SK-N-SH treated with all-trans-retinoic acid at 6 μM for 48 hours (cell line): ENCODE results near the gene CLCN3.

Experiments used
- ATAC-seq: fragments of 200-7000 bp; cut with Tn5 transposase; 3 replicates; pipeline ENCODE4 v1.9.1; 2020; ENCODE audit warnings: mild to moderate bottlenecking, moderate library complexity
- ARNTL ChIP-seq: fragments of 450-650 bp; formaldehyde crosslinking; IDR thresholded peaks from 2 replicates; pipeline ENCODE4 v1.5.0; 2020; ENCODE audit warnings: low read depth, mild to moderate bottlenecking, moderate library complexity, borderline replicate concordance
- BACH2 ChIP-seq: fragments of 250-450 bp; sonication (Bioruptor Pico); IDR thresholded peaks from 2 replicates; pipeline ENCODE4 v1.9.0; 2021; ENCODE audit warnings: mild to moderate bottlenecking, borderline replicate concordance
- CREB5 ChIP-seq: fragments of 250-450 bp; sonication (Bioruptor Pico); IDR thresholded peaks from 2 replicates; pipeline ENCODE4 v1.5.1; 2020; ENCODE audit warnings: low read depth, mild to moderate bottlenecking, moderate library complexity
- CSDC2 ChIP-seq: fragments of 250-450 bp; sonication (Bioruptor Pico); IDR thresholded peaks from 2 replicates; pipeline ENCODE4 v1.5.0; 2020; ENCODE audit warnings: mild to moderate bottlenecking, moderate library complexity
- CSRNP3 ChIP-seq: fragments of 250-450 bp; sonication (Bioruptor Pico); IDR thresholded peaks from 2 replicates; pipeline ENCODE4 v1.5.1; 2021; ENCODE audit warnings: mild to moderate bottlenecking, moderate library complexity
- GLIS3 ChIP-seq: fragments of 250-450 bp; sonication (Bioruptor Pico); IDR thresholded peaks from 2 replicates; pipeline ENCODE4 v1.5.0; 2020; ENCODE audit warnings: mild to moderate bottlenecking, moderate library complexity
- ISL1 ChIP-seq: fragments of 250-450 bp; sonication (Bioruptor Pico); IDR thresholded peaks from 2 replicates; pipeline ENCODE4 v2.1.2; 2022; ENCODE audit warnings: mild to moderate bottlenecking, moderate library complexity
- OSR1 ChIP-seq: fragments of 250-450 bp; sonication (Bioruptor Pico); IDR thresholded peaks from 2 replicates; pipeline ENCODE4 v1.8.0; 2022; ENCODE audit warnings: moderate library complexity, mild to moderate bottlenecking, inconsistent platforms
- RARB ChIP-seq: fragments of 250-450 bp; sonication (Bioruptor Pico); IDR thresholded peaks from 2 replicates; pipeline ENCODE4 v1.8.0; 2021; ENCODE audit warnings: mild to moderate bottlenecking, moderate library complexity
- SNAI2 ChIP-seq: fragments of 250-450 bp; sonication (Bioruptor Pico); IDR thresholded peaks from 2 replicates; pipeline ENCODE4 v1.5.0; 2020; ENCODE audit warnings: mild to moderate bottlenecking, moderate library complexity
- TCF4 ChIP-seq: fragments of 250-450 bp; sonication (Bioruptor Pico); IDR thresholded peaks from 2 replicates; pipeline ENCODE4 v1.8.0; 2021; ENCODE audit warnings: mild to moderate bottlenecking, moderate library complexity, borderline replicate concordance
- TOX ChIP-seq: fragments of 250-450 bp; sonication (Bioruptor Pico); IDR thresholded peaks from 2 replicates; pipeline ENCODE4 v1.8.0; 2021; ENCODE audit warnings: mild to moderate bottlenecking, moderate library complexity, borderline replicate concordance
- ZC3H10 ChIP-seq: fragments of 250-450 bp; sonication (Bioruptor Pico); IDR thresholded peaks from 2 replicates; pipeline ENCODE4 v1.5.1; 2021; ENCODE audit warnings: mild to moderate bottlenecking, moderate library complexity
- ZFP3 ChIP-seq: fragments of 250-450 bp; sonication (Bioruptor Pico); IDR thresholded peaks from 2 replicates; pipeline ENCODE4 v1.5.0; 2020; ENCODE audit warnings: mild to moderate bottlenecking, moderate library complexity
- ZFP30 ChIP-seq: fragments of 450-650 bp; formaldehyde crosslinking; IDR thresholded peaks from 2 replicates; pipeline ENCODE4 v1.5.0; 2022; ENCODE audit warnings: mild to moderate bottlenecking, moderate library complexity
- ZNF565 ChIP-seq: fragments of 450-650 bp; formaldehyde crosslinking; conservative IDR thresholded peaks from 2 replicates; pipeline ENCODE4 v1.5.0; 2020; ENCODE audit warnings: low read depth, mild to moderate bottlenecking, moderate library complexity
- ZNF70 ChIP-seq: fragments of 450-650 bp; formaldehyde crosslinking; IDR thresholded peaks from 2 replicates; pipeline ENCODE4 v1.5.0; 2020; ENCODE audit warnings: mild to moderate bottlenecking, moderate library complexity
- ZNF8 ChIP-seq: fragments of 450-650 bp; formaldehyde crosslinking; IDR thresholded peaks from 2 replicates; pipeline ENCODE4 v1.5.0; 2020; ENCODE audit warnings: mild to moderate bottlenecking, moderate library complexity
- TF ChIP-seq, protein P1 (sequence below): fragments of 250-450 bp; sonication (Bioruptor Pico); IDR thresholded peaks from 2 replicates; pipeline ENCODE4 v1.5.0; 2020; ENCODE audit warnings: mild to moderate bottlenecking, moderate library complexity
- TF ChIP-seq, protein P2 (sequence below): fragments of 250-450 bp; sonication (Bioruptor Pico); IDR thresholded peaks from 2 replicates; pipeline ENCODE4 v1.8.0; 2021; ENCODE audit warnings: low read depth, mild to moderate bottlenecking, moderate library complexity, borderline replicate concordance

Gene CLCN3

DNA sequence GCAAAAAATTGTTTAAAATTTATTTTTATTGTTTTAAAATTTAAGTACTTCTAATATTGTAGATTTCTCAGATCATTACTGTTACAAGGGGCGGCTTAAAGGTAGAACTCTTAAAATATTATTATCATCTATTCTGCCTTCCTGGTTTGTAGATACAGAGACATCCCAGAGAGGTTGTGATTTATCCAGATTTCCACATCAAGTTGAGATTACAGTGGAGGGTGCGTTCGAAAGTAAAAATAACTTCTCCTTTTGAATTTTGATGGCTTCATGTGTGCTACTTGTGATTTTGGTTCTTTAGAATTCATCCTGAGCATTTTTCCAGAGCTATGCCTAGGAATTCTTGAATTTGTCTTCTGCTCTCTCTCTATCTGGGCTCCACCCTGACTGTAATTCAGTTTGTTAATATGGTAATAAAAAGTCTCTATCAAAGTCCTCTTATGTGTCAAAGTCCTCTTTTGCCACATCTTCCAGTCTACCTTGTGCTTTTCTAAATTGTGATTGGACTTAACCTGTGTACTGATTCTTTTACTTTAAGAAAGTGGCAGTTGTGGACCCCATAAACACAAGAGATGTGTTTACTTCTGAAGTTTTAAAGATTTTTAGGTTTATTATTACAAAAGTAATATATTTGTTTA lies 37.2 kb downstream of the CLCN3 start:
- no peak for ATAC-seq
- TF ChIP-seq ZNF70 (CRISPR knock-in tag) (no peak), ZNF565 (no peak), GLIS3 (CRISPR knock-in tag) (no peak), RARB (no peak), TCF4 (CRISPR knock-in tag) (no peak), CSDC2 (CRISPR knock-in tag) (no peak), BACH2 (CRISPR knock-in tag) (no peak), OSR1 (CRISPR knock-in tag) (no peak), TOX (CRISPR knock-in tag) (no peak; the same call in 1 of the 2 replicates)
- TF ChIP-seq, protein P1, sequence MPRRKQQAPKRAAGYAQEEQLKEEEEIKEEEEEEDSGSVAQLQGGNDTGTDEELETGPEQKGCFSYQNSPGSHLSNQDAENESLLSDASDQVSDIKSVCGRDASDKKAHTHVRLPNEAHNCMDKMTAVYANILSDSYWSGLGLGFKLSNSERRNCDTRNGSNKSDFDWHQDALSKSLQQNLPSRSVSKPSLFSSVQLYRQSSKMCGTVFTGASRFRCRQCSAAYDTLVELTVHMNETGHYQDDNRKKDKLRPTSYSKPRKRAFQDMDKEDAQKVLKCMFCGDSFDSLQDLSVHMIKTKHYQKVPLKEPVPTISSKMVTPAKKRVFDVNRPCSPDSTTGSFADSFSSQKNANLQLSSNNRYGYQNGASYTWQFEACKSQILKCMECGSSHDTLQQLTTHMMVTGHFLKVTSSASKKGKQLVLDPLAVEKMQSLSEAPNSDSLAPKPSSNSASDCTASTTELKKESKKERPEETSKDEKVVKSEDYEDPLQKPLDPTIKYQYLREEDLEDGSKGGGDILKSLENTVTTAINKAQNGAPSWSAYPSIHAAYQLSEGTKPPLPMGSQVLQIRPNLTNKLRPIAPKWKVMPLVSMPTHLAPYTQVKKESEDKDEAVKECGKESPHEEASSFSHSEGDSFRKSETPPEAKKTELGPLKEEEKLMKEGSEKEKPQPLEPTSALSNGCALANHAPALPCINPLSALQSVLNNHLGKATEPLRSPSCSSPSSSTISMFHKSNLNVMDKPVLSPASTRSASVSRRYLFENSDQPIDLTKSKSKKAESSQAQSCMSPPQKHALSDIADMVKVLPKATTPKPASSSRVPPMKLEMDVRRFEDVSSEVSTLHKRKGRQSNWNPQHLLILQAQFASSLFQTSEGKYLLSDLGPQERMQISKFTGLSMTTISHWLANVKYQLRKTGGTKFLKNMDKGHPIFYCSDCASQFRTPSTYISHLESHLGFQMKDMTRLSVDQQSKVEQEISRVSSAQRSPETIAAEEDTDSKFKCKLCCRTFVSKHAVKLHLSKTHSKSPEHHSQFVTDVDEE (CRISPR knock-in tag): no peak
- TF ChIP-seq, protein P2, sequence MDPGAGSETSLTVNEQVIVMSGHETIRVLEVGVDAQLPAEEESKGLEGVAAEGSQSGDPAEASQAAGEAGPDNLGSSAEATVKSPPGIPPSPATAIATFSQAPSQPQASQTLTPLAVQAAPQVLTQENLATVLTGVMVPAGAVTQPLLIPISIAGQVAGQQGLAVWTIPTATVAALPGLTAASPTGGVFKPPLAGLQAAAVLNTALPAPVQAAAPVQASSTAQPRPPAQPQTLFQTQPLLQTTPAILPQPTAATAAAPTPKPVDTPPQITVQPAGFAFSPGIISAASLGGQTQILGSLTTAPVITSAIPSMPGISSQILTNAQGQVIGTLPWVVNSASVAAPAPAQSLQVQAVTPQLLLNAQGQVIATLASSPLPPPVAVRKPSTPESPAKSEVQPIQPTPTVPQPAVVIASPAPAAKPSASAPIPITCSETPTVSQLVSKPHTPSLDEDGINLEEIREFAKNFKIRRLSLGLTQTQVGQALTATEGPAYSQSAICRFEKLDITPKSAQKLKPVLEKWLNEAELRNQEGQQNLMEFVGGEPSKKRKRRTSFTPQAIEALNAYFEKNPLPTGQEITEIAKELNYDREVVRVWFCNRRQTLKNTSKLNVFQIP: no peak

DNA sequence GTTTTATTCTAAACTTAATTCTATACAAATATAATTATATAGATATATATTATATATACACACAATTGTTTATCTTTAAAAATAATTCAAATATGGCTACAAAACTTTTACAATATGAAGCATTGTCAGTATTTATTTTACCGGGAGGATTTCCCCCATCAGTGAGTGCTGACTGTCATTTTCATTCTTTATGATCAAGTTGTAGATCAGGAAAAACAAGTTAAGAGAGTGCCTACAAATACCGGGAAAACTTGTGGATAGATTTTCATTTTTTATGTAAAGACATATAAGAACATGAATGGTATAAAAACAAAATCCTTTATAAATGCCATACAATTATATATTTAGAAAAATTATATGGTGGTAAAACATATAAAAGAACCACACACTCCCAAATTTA lies 37.8 kb downstream of the CLCN3 start:
- ATAC-seq: no peak
- no peak for TF ChIP-seq GLIS3 (CRISPR knock-in tag)
- TF ChIP-seq TCF4 (CRISPR knock-in tag): no peak
- no peak for TF ChIP-seq ZNF8
- no peak for TF ChIP-seq ZNF70 (CRISPR knock-in tag)
- no peak for TF ChIP-seq CREB5 (CRISPR knock-in tag)
- no peak for TF ChIP-seq SNAI2 (CRISPR knock-in tag)
- TF ChIP-seq CSRNP3 (CRISPR knock-in tag): no peak
- TF ChIP-seq ZFP30 (CRISPR knock-in tag): no peak
- no peak for TF ChIP-seq ZFP3 (CRISPR knock-in tag)
- TF ChIP-seq ZC3H10: no peak
- no peak for TF ChIP-seq ISL1
- TF ChIP-seq BACH2 (CRISPR knock-in tag): no peak
- no peak for TF ChIP-seq OSR1 (CRISPR knock-in tag)
- TF ChIP-seq RARB: no peak
- TF ChIP-seq, protein P2: no peak
- TF ChIP-seq CSDC2 (CRISPR knock-in tag): no peak
- no peak for TF ChIP-seq ARNTL (CRISPR knock-in tag)
- TF ChIP-seq, all 23 proteins: peak for 0

DNA sequence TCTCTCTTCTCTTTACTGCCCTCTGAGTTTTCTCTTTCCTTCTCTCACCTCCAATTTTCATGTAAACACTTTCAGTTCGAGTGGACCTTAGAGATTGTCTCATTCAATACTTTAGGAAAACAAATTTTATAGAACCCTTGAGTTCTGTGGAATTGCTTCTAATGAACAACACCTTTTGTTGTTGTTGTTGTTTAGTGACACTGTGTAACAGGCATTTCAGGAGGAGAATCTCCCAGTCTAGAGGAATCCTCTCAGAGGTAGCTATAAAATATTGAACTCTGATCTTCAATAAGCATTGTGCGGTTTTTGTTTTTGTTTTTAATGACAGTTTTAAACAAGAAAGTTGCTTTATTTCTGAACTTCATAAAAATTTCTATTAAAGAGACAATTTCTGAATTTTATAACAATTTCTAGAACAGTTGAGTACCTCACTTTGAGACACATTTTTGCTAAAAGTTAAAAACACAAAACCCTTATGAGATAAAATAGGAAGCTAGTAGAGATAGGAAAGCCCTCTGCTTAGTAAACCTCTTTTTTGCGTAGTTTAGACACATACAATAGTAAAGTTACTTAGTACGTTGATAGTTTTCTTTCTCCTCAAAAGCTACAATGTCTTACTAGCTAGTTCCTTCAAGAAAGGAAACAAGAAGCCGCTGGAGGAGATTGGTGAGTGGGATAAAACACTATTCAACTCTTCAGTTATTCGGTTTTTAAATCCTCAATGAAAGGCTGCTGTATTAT lies 38.8 kb downstream of the CLCN3 start:
- no peak; the same call in 1 of the 3 replicates for ATAC-seq
- no peak for TF ChIP-seq ZFP30 (CRISPR knock-in tag)
- TF ChIP-seq TOX (CRISPR knock-in tag): 0 out of 2 replicates have a peak, but pooled peaks have one; percentile 21
